Measurements from ENCODE around the gene GNB1L. TPM values are rescaled to one million over a fixed set of nuclear protein-coding genes. Genes with fewer than 3 reads are reported as not detected.

GNB1L gene
- total RNA-seq, 1 experiment from 2014 or later: 27.0 TPM

DNA sequence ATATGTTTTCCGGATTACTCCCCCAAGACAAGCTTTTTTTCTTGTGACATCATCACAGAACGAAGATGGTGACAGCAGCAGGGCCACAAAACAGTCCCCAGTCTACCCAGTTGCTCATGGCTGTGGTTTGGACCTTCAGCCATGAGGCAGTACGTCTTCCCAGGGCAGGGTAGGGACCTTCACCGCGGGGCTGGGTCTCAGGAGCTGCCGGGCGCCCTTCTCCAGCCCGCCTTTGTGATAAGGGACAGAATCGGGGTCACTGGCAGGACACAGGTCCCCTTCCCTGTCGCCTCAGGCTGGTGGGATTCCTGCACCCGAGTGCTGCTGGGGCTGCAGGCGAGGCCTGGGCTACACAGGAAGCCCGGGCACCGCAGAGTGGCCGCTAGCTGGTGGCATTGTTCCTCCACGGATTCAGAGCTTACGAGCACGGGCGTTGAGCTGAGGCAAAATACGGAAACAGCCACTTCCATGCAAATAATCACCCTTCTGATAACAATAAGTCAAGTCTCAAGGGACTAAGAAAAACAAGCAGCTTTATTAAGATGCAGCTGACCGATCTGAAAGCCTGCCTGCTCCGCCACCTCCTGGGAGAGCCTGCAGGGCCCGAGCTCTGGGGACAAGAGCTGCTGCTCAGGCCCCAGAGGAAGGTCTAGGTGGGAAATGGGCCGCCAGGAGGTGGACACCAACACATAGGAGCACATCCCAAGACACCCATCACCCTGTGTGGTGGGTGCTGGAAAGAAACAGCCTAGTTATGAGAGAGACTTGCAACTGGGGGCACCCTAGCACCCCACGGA is 81.8 kb downstream of the GNB1L start:
- DNase-seq (no peak), ATAC-seq (no peak)
- intact Hi-C loops (cut with micrococcal nuclease): no loop called here
- ChIA-PET CTCF (no interaction called here), POLR2A (ENCODE audit: unreplicated experiment) (no interaction called here)
- no peak overlapping the region for H2AFZ ChIP-seq (ENCODE audit: low read length)
- H3K9ac ChIP-seq (ENCODE audit: low read length): no peak overlapping the region
- H3K4me2 ChIP-seq (ENCODE audit: low read length): no peak overlapping the region
- H3K36me3 ChIP-seq (ENCODE audit: low read depth, low read length): no peaks in the 10 kb centered on the region
- H3K27ac ChIP-seq (ENCODE audit: low read length): no peak overlapping the region
- TF ChIP-seq EZH2phosphoT487 (IDR thresholded peaks at IDR 0.05; ENCODE audit: borderline replicate concordance, low read length) (no peak), EZH2 (IDR thresholded peaks at IDR 0.05; ENCODE audit: low read length, unreplicated experiment) (no peak)
- TF ChIP-seq, protein P1, sequence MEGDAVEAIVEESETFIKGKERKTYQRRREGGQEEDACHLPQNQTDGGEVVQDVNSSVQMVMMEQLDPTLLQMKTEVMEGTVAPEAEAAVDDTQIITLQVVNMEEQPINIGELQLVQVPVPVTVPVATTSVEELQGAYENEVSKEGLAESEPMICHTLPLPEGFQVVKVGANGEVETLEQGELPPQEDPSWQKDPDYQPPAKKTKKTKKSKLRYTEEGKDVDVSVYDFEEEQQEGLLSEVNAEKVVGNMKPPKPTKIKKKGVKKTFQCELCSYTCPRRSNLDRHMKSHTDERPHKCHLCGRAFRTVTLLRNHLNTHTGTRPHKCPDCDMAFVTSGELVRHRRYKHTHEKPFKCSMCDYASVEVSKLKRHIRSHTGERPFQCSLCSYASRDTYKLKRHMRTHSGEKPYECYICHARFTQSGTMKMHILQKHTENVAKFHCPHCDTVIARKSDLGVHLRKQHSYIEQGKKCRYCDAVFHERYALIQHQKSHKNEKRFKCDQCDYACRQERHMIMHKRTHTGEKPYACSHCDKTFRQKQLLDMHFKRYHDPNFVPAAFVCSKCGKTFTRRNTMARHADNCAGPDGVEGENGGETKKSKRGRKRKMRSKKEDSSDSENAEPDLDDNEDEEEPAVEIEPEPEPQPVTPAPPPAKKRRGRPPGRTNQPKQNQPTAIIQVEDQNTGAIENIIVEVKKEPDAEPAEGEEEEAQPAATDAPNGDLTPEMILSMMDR (conservative IDR thresholded peaks at IDR 0.05; ENCODE audit: low read depth, low read length): no peak
- H3K9me2 ChIP-seq (replicated peaks; ENCODE audit: low read length): no peaks in the 10 kb centered on the region
- H3K79me2 ChIP-seq (ENCODE audit: low read length): no peaks in the 10 kb centered on the region
- H3K4me3 ChIP-seq (ENCODE audit: low read length): no peak overlapping the region
- H3K9me3 ChIP-seq (ENCODE audit: low read length): no peaks in the 10 kb centered on the region
- BruUV-seq (replicated peaks): no TSS peak
- H3K4me1 ChIP-seq (ENCODE audit: insufficient read depth, low read length): no peaks in the 10 kb centered on the region
- no peaks in the 10 kb centered on the region for H3K27me3 ChIP-seq (ENCODE audit: low read length)
- H3F3A ChIP-seq (ENCODE audit: low read length, unreplicated experiment): no peaks in the 10 kb centered on the region
- H4K20me1 ChIP-seq (ENCODE audit: low read length): no peaks in the 10 kb centered on the region

DNA sequence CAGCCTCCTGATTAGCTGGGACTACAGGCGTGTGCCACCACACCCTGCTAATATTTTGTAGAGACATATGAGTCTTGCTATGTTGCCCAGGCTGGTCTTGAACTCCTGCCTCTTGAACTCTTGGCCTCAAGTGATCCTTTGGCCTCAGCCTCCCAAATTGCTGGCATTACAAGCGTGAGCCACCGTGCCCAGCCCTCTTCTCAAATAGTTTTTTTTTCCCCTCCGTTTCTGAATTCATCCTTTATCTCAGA is 82.3 kb downstream of the GNB1L start:
- ChIA-PET POLR2A (ENCODE audit: unreplicated experiment) (no interaction called here), CTCF (no interaction called here)
- no peak overlapping the region for H3K9ac ChIP-seq (ENCODE audit: low read length)
- no peaks in the 10 kb centered on the region for H3K9me2 ChIP-seq (replicated peaks; ENCODE audit: low read length)
- H3K4me3 ChIP-seq (ENCODE audit: low read length): no peak overlapping the region
- no peak overlapping the region for H3K27ac ChIP-seq (ENCODE audit: low read length)
- no peaks in the 10 kb centered on the region for H3K4me1 ChIP-seq (ENCODE audit: insufficient read depth, low read length)
- H3K4me2 ChIP-seq (ENCODE audit: low read length): no peak overlapping the region
- H3K9me3 ChIP-seq (ENCODE audit: low read length): no peaks in the 10 kb centered on the region
- H3K79me2 ChIP-seq (ENCODE audit: low read length): no peaks in the 10 kb centered on the region
- no peak for DNase-seq
- no TSS peak for BruUV-seq (replicated peaks)
- no peaks in the 10 kb centered on the region for H3F3A ChIP-seq (ENCODE audit: low read length, unreplicated experiment)
- no peak overlapping the region for H2AFZ ChIP-seq (ENCODE audit: low read length)
- no peaks in the 10 kb centered on the region for H3K27me3 ChIP-seq (ENCODE audit: low read length)
- no peak for TF ChIP-seq EZH2phosphoT487 (IDR thresholded peaks at IDR 0.05; ENCODE audit: borderline replicate concordance, low read length)
- TF ChIP-seq, protein P1 (conservative IDR thresholded peaks at IDR 0.05; ENCODE audit: low read depth, low read length): no peak
- no peak for TF ChIP-seq EZH2 (IDR thresholded peaks at IDR 0.05; ENCODE audit: low read length, unreplicated experiment)
- no peak for ATAC-seq
- intact Hi-C loops (cut with micrococcal nuclease): no loop called here
- no peaks in the 10 kb centered on the region for H3K36me3 ChIP-seq (ENCODE audit: low read depth, low read length)
- H4K20me1 ChIP-seq (ENCODE audit: low read length): no peaks in the 10 kb centered on the region

DNA sequence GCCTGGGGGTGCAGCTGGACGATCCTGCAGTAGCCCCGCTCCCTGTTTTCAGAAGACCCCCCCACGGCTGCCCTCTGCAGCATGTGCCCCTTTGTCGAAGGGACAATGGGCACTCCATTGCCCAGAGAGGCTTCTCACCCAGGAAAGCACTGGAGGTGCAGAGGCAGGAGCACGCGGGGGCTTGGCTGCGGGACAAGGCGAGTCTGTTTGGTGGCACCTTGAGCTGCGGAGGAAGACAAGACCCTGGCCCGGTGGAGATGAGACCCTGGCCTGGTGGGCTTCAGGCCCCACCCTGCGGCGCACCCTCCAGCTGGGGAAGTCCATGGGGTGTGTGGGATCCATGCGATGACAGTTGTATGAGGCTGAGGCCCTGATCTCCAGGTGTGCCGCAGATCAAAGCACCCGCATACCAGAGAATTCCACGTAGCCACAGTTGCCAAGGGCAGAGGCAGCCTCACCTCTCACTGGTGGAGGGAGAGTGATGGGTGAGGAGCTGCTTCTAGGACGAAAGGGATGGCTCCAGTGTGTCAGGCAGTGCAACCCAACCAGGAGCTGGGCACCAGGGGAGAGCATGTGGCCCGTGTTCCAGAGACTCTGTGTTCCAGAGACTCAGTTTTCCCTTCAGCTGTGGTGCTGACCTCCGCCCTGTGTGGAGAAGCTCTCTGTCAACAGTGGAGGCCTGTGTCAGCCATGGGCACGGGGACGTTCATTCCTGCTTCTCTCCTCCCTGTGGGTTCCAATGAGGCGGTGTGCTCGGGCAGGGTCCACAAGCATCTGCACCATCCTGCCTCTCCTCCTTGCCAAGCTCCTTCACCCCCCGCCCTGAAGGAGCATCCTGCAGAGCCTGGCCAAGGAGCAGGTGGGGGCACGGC is 84.1 kb downstream of the GNB1L start:
- POLR2A ChIA-PET (ENCODE audit: unreplicated experiment): no interaction called here
- no peaks in the 10 kb centered on the region for H3K36me3 ChIP-seq (ENCODE audit: low read depth, low read length)
- H3K4me2 ChIP-seq (ENCODE audit: low read length): no peak overlapping the region
- H3K27ac ChIP-seq (ENCODE audit: low read length): no peak overlapping the region
- no peaks in the 10 kb centered on the region for H3K4me1 ChIP-seq (ENCODE audit: insufficient read depth, low read length)
- TF ChIP-seq EZH2phosphoT487 (IDR thresholded peaks at IDR 0.05; ENCODE audit: borderline replicate concordance, low read length): no peak
- TF ChIP-seq, protein P1 (conservative IDR thresholded peaks at IDR 0.05; ENCODE audit: low read depth, low read length): no peak
- TF ChIP-seq EZH2 (IDR thresholded peaks at IDR 0.05; ENCODE audit: low read length, unreplicated experiment): no peak
- H3K9me3 ChIP-seq (ENCODE audit: low read length): no peaks in the 10 kb centered on the region
- H3K9ac ChIP-seq (ENCODE audit: low read length): no peak overlapping the region
- CTCF ChIA-PET: no interaction called here
- intact Hi-C loops (cut with micrococcal nuclease): no loop called here
- H2AFZ ChIP-seq (ENCODE audit: low read length): no peak overlapping the region
- DNase-seq: no peak
- H3K79me2 ChIP-seq (ENCODE audit: low read length): no peaks in the 10 kb centered on the region
- BruUV-seq (replicated peaks): no TSS peak
- H4K20me1 ChIP-seq (ENCODE audit: low read length): no peaks in the 10 kb centered on the region
- H3K4me3 ChIP-seq (ENCODE audit: low read length): no peak overlapping the region
- no peaks in the 10 kb centered on the region for H3K27me3 ChIP-seq (ENCODE audit: low read length)
- no peaks in the 10 kb centered on the region for H3K9me2 ChIP-seq (replicated peaks; ENCODE audit: low read length)
- H3F3A ChIP-seq (ENCODE audit: low read length, unreplicated experiment): no peaks in the 10 kb centered on the region
- no peak for ATAC-seq
